ENCODE results near the gene FOXO3.
"Not testable (repeated sequence)": the region's sequence is repeated elsewhere in the genome, so short reads cannot be mapped to it uniquely, and the experiment has no call there.

FOXO3 gene

DNA sequence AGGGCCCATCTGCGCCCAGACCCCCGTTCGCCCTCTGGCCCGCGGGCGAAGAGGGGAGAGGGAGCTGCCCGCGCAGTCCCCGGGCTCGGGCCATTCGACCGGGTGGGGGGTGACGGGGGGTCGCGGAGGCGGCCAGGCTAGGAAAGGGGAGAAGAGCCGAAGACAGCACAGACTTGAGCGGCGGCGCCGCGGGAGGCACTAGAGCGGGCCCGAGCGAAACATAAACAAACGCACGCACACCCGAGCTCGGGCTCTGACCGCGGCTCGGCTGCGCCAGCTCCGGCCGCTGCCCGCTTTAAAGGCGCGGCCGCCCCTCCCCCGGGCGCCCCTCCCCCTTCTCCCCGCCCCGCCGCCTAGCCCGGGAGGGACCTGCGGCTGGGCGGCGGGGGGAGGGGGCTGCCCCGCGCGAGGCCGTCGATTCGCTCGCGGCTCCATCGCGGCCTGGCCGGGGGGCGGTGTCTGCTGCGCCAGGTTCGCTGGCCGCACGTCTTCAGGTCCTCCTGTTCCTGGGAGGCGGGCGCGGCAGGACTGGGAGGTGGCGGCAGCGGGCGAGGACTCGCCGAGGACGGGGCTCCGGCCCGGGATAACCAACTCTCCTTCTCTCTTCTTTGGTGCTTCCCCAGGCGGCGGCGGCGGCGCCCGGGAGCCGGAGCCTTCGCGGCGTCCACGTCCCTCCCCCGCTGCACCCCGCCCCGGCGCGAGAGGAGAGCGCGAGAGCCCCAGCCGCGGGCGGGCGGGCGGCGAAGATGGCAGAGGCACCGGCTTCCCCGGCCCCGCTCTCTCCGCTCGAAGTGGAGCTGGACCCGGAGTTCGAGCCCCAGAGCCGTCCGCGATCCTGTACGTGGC is at the start of gene FOXO3:
TSS of gene FOXO3 (plus strand) at position 455 of the 846 bp plus-strand sequence. CDS start at position 747, 292 bp downstream.
- peak; percentile 64 for DNase-seq (ENCODE audit: low read depth)

DNA sequence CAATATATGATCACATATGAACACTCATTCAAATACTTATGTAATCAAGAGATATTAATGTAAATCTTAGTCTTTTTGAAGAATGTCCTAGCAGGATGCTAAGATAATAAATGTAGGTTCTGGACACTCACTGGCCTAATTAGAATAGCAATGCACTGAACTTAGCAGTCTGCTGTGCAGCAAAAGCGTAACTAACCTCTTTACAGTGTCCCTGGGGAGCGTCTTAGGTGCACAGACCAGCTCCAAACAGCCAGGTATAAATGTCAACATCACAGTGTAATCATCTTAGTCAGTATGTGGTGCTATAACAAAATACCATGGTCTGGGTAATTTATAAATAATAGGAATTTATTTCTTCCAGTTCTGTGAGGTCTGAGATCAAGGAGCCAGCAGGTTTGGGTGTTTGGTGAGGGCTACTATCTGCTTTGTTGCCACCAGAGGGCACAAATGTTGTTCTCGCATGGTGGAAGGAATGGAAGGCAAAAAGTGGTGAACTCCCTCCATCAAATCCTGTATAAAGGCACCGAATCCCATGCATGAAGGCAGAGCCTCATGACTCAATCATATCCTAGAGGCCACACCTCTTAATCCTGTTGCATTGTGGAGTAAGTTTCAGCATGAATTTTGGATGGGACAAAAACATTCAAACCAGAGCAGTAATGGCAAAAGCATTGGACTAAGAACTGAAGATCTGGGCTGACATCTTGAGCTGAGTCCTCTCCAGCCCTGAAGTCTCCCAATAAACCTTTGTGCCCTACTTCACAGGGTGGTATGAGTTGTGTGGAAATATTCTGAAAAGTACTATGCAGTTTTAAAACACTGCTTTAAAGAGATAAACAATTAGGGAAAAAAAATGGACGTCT is 41.8 kb upstream of the FOXO3 start:
- no peak for DNase-seq (ENCODE audit: low read depth)

DNA sequence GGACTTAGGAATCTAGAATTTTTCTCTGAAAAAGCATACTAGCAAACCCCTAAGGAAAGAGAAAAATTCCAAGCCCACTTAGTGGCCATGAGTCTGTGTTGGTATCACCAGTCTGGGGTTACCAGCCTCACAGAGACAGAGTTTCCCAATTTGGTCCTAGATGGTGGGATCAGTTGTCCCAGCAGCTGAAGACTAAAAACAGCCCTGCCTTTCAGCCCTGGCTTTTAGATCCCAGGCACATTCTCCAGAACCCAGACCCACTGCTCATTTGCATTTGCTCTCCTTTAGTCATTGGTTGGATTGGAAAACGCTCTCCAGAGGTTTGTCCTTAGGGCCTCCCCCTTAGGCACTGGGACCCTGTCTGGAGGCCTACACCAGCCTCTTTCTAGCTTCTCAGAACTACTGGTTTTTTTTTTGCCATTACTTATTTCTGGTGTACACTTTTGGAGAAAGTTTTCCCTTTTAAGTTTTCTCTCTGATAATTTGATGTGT is 39.1 kb upstream of the FOXO3 start:
- no peak for DNase-seq (ENCODE audit: low read depth)

DNA sequence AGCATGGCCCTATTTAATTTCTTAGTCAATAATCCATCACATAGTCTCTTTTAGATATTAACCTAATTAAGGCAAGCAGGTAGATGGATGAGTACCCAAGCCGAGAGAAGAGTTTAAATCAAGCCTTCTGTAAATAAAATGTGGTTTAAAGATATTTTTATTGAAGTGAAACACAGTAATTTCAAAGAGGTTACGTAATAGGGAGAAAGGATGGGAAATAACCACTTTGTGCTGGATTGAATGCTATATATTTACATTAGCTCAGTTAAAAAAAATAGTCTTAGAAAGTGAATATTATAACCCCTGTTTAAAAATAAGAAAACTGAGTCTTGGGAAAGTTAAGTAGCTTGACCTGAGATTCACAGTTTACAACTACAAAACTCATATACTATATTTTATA is 37.0 kb upstream of the FOXO3 start:
- DNase-seq (ENCODE audit: low read depth), result no peak

DNA sequence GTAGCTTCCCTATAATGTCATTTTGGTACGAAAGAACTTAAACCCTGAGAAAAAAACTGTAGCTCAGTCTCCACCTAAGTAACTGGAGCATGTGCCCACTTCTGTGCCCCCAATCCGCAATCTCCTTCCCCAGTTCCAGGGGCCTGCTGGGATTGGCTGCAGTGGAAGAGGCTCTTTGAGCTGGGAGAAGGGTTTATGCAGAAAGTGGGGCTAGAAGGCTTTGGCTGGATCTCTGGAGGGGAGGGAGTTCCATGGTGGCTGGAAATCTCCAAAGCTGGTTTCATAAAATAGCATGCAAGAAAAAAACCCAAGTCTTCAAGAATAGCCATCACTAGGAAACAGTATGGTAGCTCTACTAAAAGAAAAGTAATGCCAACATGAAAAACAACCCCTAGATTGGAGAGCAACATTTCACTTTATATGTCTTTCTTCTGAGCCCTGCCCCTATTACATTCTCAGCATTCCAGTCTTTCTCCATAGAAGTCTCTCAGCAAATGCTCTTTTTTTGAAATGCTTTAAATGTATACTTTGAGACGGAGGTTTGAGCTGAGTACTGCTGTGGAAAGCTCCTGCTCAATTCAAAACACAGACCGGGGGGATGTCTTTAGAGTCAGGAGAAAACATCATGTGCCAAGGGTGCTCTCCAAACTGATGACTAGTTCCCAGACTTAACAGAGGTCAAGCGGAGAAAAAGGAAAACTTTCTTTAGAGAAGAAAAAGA is 36.0 kb upstream of the FOXO3 start:
- DNase-seq (ENCODE audit: low read depth), result no peak

DNA sequence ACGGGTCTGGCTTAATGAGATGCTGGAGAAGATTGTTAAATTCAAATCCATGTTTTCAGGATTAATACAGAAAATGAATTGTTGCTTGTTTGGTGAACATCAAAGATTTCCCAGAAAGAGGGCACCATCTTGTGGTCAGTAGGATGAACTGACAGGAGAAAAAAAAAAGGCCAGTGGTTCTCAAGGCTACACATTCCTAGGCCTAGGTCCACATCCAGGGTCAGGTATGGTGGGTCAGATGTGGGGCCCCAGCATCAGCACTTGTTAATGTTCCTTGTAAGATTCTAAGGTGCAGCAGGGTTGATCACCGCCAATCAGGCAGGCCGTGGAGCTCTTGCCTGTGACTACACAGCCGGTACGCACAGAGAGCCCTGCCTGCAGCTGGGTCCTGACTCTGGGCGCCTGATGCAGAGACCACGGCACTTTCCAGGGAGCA is 34.0 kb upstream of the FOXO3 start:
- DNase-seq (ENCODE audit: low read depth), result no peak

DNA sequence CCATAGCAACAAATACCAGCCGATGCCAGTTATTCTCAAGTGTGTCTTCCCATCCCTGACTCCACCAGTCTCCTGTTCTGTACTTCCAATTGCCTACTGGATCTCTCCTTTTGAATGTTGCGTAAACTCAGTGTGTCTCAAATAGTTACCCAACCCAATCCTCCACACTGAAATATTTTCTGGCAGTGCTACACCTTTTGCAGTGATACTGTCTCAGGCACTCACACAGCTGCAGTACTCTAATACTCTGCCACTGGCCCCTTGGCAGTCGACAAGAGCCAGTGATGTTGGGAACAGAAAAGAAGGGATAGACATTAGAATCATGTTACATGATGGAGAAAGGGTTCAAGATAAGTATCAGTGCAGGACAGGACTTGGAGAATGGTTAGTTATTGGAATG is 31.8 kb upstream of the FOXO3 start:
- DNase-seq (ENCODE audit: low read depth), result no peak

DNA sequence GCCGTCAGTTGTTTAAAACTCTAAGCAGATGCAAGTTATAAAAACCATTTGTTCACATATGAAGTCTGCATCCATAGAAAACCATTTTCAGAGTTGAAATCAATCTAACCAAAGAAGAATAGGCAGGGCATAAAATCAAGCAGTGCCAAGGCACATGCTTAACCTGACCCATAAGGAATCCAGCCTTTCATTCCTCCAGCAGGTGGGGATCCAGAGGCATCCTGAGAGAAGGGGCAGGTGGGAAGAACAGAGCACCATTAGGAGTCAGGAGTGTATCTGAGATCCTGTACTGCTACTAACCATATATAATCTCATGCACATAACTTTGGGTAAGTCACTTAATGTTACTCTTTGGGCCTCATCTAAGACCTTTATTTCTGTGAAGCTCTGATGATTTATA is 29.4 kb upstream of the FOXO3 start:
- no peak for DNase-seq (ENCODE audit: low read depth)

DNA sequence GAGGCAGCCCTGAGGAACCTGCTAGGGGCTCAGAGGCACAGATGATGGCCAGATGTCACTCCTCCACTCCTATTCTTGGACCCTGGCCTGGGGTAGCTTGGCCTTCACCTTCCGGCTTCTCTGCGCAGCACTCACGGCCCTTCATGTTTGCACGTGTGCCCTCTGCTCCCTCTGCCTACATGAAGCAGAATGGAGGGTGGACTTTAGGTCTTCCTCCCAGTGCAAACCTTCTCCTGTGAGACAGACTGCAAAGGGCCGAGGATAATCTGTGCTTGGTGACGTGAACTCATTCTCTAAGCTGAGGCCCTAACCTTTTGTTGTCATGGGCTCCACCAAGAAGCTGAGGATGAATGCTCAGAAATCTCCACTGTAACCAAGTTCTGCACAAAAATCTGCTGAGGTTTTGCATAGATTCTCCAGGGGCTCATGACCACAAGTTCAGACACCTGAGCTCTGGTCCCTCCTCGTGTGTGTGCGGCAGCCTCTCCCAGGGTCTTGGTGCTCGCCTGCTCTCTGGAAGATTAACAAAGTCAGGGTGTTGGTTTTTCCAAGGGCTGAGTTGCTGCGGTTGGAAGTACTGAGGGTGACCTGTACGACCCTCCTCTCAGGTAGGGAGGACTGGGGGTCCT is 25.5 kb upstream of the FOXO3 start:
- DNase-seq (ENCODE audit: low read depth), result no peak

DNA sequence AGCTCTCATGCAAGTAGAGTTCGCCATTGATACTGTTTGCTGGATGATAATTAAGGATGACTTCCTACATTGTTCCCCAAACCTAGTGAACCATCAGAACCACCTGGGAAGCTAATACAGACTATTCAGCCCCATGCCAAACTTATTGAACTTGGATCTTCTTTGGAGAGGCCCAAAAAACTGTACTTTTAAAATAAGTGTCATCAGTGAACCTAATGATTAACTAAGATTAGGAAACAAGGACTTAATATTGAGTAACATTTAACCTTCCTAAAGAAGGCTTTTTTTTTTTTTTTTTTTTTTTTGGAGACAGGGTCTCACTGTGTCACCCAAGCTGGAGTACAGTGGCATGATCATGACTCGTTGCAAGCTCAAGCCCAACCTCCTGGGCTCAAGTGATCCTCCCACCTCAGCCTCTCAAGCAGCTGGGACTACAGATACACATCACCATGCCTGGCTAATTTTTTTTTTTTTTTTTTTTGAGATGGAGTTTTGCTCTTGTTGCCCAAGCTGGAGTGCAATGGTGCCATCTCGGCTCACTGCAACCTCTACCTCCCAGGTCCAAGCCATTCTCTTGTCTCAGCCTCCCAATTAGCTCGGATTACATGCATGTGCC is 24.7 kb upstream of the FOXO3 start:
- DNase-seq (ENCODE audit: low read depth), result not testable (repeated sequence)

DNA sequence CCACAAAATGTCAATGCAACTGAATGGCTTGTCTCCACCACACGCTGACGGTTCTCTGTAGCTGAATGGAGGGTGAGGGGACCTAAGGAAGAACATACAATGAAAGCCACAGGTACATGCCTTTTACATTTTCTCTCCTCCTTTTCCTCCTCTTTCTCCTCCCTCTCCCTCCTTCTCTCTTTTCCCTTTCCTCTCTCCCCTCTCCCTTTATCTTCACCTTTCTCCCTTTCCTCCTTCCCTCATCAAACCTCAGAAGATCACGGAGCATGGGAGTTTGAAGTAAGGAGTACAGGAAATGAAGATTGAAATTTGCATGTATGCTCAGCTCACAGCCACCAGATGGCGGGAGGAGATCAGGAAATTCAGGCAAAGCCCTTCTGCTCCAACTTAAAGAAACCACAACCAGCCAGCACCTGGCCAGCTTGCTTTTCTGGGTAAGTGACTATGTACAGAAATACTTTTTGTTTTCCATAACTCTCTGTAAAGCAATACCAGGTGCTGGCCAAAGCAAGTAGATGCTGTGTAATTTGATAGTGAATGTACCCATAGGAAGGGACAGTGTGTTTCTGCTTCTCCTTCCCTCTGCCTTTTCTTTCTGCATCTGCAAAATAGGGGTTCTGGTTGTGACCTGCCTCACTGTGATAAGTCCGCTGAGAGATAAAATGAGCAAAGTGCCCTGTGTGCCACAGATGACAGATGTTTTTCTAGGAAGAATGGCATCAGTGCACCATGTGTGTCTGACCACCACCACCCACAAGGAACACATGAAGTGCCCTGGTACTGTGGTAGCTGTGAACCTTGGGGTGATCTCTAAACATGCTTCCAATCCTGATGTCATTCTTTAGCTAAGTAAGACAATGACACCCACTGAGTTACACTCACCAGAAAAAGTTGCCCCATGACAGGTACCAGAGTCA is 18.6 kb upstream of the FOXO3 start:
- DNase-seq (ENCODE audit: low read depth), result peak; percentile 56

DNA sequence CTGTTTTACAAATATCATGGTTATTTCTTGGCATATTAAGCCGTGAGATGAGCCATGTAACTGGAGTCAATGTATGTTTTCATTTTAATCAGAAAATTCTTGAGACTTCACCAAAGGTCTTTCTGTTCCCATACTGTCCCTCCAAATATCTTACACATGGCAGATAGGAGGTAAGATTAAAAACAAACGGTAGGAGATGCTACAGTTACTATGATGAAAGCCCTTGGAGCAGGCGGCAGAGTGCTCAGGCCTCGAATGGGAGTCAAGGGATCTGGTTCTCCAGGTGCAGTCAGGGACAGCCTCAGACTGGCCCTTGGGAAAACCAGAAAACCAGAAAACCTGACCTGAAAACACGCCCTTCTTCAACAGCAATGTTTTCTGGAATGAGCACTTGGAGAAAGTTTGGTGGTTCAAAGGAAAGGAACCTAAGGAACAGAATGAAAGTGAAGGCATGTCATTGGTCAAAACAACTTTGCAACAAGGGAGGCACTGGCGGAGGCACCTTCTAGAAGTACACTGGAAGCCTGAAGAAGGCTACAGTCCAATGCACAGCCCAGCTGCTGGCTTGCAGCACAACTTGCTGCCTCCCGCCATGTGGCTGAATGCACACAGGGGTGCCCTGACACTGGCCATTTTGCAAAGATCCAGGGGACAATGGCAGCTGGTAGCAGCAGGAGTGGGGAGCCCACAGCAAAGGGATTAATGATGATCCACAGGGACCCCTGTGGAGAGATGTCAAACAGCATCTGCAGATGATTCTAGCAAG is 17.4 kb upstream of the FOXO3 start:
- DNase-seq (ENCODE audit: low read depth), result no peak

DNA sequence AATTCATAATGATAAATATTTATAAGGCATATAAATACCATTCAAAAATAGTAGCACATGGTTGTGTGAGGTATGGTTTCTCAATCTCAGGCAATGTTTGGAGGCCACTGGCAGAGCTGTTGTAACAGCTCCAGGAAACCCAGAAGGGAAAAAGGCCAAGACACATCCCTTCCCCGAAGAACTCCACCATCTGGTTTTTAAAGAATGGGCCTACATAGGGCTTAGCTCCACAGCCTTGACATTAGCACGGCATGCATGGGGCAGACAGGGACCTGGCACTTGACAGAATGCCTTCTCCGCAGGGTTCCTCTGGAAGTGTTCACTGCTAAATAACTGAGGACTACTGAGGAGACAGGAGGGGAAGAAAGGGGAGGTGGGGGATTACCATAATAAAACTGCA is 16.1 kb upstream of the FOXO3 start:
- no peak for DNase-seq (ENCODE audit: low read depth)

DNA sequence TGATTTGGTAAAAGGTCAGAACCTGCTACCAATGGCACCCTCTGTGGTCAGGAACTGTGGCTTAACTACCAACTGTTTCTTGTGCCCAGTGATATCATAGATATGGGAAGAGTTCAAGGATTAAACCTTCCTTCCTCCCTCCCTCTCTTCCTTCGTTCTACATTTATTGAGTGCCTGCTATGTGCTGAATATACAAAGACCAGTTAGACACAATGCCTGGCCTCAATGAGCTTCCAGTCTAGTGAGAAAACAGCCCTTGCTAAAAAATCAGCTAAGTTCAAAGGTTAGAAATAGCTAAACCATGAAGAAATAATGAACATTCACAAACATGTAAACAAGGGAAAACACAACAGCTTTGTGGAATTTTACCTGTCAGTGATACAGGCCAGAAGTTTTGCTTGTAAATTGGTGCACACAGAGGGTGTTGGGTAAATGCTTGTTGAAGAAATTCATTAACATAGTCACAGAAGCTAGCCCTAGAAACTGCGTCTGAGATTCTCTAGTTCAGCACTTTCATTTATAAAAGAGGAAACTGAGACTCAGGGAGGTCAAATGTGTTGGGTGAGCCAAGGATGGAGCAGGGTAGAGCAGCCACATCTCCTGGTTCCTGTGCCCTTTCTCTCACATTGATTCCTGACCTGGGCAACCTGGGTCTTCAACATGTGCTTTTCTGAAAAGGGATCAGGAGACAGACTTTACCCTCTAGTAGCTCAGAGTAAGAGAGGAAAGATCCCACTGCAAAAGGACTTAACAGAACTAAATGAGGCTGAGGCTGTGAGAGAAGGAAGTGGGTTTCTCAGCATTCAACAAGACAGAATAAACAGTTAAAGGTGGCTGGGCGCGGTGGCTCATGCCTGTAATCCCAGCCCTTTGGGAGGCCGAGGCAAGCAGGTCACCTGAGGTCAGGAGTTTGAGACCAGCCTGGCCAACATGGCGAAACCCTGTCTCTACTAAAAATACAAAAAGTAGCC is 14.4 kb upstream of the FOXO3 start:
- no peak for DNase-seq (ENCODE audit: low read depth)

DNA sequence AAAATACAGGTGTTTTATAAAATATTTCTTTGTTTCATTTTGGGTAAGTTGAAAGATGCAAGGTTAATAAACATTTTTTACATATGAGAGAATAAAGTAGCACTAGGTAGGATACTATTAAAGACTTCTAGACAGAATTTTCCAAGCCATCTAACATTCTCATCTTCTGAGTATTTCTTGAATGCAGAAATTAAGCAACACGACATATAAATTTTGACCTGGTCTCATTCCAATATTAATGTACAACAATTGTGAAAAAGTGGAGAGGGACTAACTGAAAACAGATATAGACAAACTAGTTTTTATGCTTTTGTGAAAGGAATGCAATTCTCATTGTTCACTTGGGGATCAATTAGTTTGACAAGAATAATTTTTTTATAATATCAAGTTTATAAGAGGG is 11.5 kb upstream of the FOXO3 start:
- no peak for DNase-seq (ENCODE audit: low read depth)

DNA sequence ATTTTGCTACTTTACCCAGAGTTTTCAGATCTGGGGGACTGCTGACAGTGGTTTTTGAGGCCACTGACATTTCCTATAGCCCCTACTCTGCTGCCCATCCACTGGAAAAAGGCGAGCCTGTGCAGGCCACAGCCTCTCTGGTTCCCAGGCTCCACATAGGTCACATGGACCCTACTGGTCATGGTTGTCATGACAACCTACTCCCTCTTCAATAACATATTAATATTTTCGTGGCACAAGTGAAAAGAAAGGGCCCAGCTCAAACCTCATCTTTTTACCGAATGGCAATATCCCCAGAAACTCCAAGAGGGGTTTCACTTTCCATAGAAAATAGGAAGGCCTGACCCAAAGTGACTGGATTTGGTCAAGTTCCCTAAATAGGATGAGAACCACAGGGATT is 11.0 kb upstream of the FOXO3 start:
- no peak for DNase-seq (ENCODE audit: low read depth)

DNA sequence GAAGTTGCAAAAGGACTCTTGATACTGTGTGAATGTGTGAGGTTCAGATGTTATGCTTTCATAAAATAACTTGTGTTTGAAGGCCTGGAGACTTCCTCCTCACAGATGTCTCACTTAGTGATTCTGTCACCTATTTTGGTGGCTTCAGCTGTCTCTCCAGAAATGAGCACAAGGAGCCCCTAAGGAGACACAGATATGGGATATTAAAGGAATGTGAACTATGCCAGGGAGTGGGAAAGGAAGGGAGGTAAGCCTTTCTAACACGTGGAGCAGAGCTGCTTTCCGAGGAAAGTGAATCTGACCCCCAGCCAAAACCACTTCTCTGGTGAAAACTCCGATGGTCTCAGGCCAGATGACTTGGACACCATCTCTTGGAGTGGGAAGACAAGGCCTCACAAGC is 10.5 kb upstream of the FOXO3 start:
- DNase-seq (ENCODE audit: low read depth), result no peak

DNA sequence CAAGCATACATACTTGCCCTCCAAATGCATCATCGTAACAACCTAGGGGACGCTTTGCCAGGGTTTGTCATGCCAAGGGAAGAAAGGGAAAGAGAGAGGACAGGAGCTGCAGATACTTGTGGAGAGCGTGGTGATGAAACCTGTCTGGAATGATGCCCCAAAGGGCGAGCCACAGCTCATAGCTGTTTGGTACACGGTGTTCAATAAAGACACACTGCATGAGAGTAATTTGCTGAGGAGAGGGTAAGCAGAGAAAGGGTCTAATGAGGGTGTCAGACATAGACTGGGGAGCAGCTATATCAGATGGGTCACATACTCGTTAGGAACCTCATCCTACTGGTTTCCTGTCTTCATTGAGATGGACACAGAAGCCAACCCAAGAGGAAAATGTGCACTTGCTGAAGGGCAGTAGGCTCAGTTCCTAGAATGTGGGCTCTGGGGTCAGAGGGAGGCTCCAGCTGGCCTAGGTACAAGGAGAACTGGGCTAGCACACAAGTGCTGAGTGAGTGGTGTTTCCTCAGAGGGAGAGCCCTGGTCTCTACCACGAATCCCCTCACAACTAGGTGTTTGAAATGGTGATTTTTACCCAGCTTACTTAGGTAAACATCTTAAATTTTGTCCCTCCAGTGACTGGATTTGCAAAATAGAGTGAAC is 5.2 kb upstream of the FOXO3 start:
- DNase-seq (ENCODE audit: low read depth), result no peak

Data from activated T-helper 9 cell treated with anti-CD3 and anti-CD28 coated beads, Interleukin-2, amount 50 U/mL, for 16 hours (primary cell).